Mesodermal cell (in vitro differentiated cells): ENCODE results near the gene NDOR1. TPM values are rescaled to one million over a fixed set of nuclear protein-coding genes. Genes with fewer than 3 reads are reported as not detected.
A peak's percentile ranks its signal among the peaks of the same experiment; 100 is the strongest.

Experiments used
- H3K27ac ChIP-seq: 2 replicates; pipeline ENCODE4 v1.7.0; 2013; ENCODE audit warnings: mild to moderate bottlenecking, low read depth, low read length, moderate library complexity; ENCODE audit not compliant: severe bottlenecking
- H3K36me3 ChIP-seq: 2 replicates; pipeline ENCODE4 v1.7.1; 2013; ENCODE audit warnings: mild to moderate bottlenecking, low read length, moderate library complexity; ENCODE audit not compliant: control insufficient read depth, insufficient read depth
- H3K4me1 ChIP-seq: one replicate; pipeline ENCODE4 v1.7.1; 2013; ENCODE audit warnings: mild to moderate bottlenecking, low read length; ENCODE audit not compliant: insufficient read depth, control insufficient read depth, poor library complexity, severe bottlenecking
- H3K4me3 ChIP-seq: 2 replicates; pipeline ENCODE4 v1.7.0; 2013; ENCODE audit warnings: low read length, control low read depth, mild to moderate bottlenecking; ENCODE audit not compliant: insufficient read depth, poor library complexity, severe bottlenecking; ENCODE audit errors: extremely low read depth
- H3K9me3 ChIP-seq: 2 replicates; pipeline ENCODE4 v1.7.1; 2013; ENCODE audit warnings: mild to moderate bottlenecking, low read length, moderate library complexity; ENCODE audit not compliant: control insufficient read depth
- whole genome bisulfite sequencing, 2 experiments: methylation state at CpG; one replicate each; pipeline ENCODE4 v1.1.5; 2013; ENCODE audit warnings: missing lambda C conversion rate in 2 of 2; ENCODE audit not compliant: insufficient coverage in 2 of 2; 5-methylcytosine and 5-hydroxymethylcytosine counted together
- polyA plus RNA-seq, 2 experiments: library from polyadenylated mRNA; stranded (reverse); fragments of 50-300 nt; gene quantifications; one replicate each; pipeline ENCODE4 v1.2.3, GENCODE V29; 2013

The NDOR1 gene
- 12.0 TPM for polyA plus RNA-seq (2013, experiment 1 of 2)
- polyA plus RNA-seq (2013, experiment 2 of 2): 11.6 TPM

DNA sequence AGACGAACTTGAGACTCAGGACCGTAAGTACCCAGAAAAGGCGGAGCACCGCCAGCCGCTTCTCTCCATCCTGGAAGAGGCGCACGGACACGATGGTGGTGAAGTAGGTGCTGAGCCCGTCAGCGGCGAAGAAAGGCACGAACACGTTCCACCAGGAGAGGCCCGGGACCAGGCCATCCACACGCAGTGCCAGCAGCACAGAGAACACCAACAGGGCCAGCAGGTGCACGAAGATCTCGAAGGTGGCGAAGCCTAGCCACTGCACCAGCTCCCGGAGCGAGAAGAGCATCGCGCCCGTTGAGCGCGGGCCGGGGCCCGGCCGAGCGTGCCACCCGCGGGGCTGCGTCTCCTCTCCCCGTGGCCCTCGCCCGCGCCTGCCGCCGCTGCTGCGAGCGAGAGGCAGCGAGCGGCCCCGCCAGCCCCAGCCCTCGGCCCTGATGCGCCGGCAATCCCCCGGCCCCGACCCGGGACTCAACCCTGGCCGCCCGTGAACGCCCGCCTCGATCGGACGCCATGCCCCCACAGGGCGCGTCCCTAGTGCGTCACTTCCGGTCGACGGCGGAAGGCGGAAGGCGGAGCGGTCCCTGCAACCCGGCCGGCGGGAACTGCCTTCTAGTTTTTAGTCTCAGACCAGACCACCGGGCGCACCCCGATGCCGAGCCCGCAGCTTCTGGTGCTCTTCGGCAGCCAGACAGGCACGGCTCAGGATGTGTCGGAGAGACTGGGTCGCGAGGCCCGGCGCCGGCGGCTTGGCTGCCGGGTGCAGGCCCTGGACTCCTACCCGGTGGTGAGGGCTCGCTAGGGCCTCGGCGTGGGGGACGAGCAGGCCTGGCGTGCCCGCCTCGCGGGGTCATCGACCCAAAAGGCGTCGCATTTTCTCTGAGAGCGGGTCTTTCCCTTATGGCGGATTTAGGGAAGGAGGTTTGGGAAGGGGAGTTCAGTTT, at the start of gene NDOR1, which contains the start of gene TMEM203:
Gene NDOR1 (plus strand): TSS at position 575 of the 944 bp plus-strand sequence. CDS start 78 bp downstream, at position 653.
Gene TMEM203 (minus strand): TSS at position 523 of the 944 bp plus-strand sequence. CDS start 234 bp downstream, at position 289.
- 1% methylated on average over 86 to 98 of the region's 98 CpGs for WGBS, 2 experiments
- H3K4me3 ChIP-seq: peak within 1 kb of the TSS; percentile 96
- H3K36me3 ChIP-seq: peaks cover 31% of the 10 kb centered on the region
- peak within 1 kb of the TSS; percentile 45 for H3K27ac ChIP-seq
- H3K9me3 ChIP-seq: no peaks in the 10 kb centered on the region
- H3K4me1 ChIP-seq: peaks cover 24% of the 10 kb centered on the region

DNA sequence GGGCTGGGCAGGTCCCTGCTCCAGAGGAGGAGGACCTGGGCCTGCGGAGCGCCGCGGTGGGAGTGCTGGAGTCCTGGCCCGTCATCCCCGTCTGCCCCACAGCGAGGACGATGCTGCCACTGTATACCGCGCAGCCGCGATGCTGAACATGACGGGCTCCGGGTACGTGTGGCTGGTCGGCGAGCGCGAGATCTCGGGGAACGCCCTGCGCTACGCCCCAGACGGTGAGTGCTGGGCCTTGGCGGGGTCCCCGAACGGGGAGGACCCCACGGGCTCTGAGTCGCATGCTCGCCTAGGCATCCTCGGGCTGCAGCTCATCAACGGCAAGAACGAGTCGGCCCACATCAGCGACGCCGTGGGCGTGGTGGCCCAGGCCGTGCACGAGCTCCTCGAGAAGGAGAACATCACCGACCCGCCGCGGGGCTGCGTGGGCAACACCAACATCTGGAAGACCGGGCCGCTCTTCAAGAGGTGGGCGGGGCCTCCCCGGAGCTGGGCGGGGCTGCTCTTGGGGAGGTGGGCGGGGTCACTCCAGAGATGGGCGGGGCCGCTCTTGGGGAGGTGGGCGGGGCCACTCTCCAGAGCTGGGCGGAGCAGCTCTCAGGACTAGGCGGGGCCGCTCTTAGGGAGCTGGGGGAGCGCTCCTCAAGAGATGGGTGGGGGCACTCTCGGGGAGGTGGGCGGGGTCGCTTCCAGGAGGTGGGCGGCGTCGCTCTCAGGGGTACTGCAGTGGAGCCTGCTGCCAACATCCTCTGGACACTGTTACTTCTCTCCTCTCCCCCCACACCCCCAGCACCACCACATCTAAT, 48.7 kb upstream of the NDOR1 start:
- WGBS, 2 experiments: 56 to 62% methylated on average over 36 to 63 of the region's 65 CpGs

GRCh38 chr9:137157618-137158415, 47.7 kb upstream of the NDOR1 start:
- Histone ChIP-seq H3K36me3 (no peaks in the 10 kb centered on the region), H3K4me3 (no peak overlapping the region), H3K27ac (no peak overlapping the region), H3K4me1 (no peaks in the 10 kb centered on the region), H3K9me3 (no peaks in the 10 kb centered on the region)
- 68 to 73% methylated on average over 14 to 15 of the region's 19 CpGs for WGBS, 2 experiments

More for the DNA sequence above, 48.7 kb upstream of the NDOR1 start:
- no peaks in the 10 kb centered on the region for H3K36me3 ChIP-seq
- no peaks in the 10 kb centered on the region for H3K9me3 ChIP-seq
- H3K4me3 ChIP-seq: no peak overlapping the region
- H3K27ac ChIP-seq: no peak overlapping the region
- H3K4me1 ChIP-seq: no peaks in the 10 kb centered on the region

DNA sequence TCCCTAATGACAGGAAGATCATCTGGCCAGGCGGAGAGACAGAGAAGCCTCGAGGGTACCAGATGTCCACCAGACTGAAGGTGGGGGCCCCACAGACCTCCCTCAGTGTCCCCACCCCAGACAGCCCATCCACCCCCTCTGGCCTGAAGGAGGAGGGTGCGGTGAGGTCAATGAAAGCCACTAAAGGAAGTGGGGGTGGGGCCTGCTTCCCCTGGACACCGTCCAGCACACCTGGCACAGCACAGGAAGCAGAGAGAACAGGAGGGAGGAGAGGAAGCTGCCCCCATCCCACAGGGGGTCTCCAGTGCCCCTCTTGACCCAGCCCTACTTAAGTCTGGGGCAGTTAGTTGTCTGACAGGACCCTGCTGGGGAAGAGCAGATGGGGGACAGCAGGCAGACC, 46.9 kb upstream of the NDOR1 start:
- Histone ChIP-seq H3K36me3 (no peaks in the 10 kb centered on the region), H3K4me1 (no peaks in the 10 kb centered on the region), H3K27ac (no peak overlapping the region), H3K9me3 (no peaks in the 10 kb centered on the region), H3K4me3 (no peak overlapping the region)
- 40 to 60% methylated on average over 1 of the region's 4 CpGs for WGBS, 2 experiments

DNA sequence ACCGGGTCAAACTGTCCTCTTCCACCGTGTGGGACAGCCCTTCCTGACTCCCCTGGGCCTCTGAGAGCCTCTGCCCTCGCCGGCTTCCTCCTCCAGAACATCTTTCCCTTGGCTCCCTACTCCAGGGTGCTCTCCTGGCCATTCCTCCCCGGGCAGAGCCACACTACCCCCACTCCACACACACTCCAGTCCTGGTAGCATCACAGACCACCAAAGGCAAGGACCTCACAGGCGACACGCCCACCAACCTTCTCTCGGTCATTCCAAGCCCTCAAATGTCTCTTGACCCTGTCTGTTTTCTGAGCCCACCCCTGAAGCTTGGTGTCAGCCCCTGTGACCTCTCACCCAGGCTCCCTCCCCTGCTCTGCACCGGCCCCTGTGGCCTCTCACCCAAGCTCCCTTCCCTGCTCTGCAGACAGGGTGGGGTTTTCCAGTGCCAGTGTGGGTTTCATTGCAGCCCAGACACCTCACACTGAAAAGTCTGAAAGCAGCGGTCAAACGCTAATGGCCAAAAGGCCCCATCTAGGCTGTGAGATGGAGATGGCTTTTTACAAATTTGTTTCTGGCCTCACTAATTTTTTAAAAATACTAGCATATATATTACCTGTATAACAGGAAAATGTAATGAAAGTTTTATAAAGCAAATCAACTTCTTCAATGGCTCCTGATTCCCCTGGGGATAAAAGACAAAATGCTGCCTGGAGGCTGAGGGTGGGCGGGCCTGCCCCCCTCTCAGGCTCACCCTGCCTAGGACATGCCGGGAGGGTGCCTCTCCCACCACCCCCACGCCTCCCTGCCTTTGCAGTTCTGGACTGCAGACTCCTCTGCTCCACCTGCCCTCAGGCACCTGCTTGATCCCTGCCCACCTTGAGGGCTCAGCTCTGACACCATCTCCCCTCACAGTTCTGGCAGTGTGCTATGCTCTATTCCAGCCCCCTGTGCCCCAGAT, 46.1 kb upstream of the NDOR1 start:
- Histone ChIP-seq H3K9me3 (no peaks in the 10 kb centered on the region), H3K4me3 (no peak overlapping the region), H3K4me1 (no peaks in the 10 kb centered on the region), H3K36me3 (no peaks in the 10 kb centered on the region), H3K27ac (no peak overlapping the region)
- 38 to 46% methylated on average over 9 to 11 of the region's 14 CpGs for WGBS, 2 experiments

DNA sequence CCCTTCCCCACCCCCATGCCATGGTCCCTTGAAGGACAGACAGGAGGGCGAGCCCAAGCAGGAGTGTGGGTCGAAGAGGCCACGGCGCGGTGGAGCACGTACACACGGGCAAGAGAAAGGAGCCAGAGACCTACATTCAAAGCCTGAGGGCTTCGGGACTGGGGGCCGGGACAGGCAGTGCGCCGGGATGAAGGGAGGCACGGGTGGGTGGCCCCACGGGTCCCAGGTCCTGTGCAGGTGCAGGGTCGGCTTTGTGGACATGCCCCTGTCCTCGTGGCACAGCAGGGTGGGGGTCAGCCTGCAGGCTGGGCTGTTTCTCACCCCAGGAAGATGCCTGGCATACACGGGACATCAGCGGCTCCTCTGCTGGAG, 45.5 kb upstream of the NDOR1 start:
- Histone ChIP-seq H3K9me3 (no peaks in the 10 kb centered on the region), H3K36me3 (no peaks in the 10 kb centered on the region), H3K4me3 (no peak overlapping the region), H3K4me1 (no peaks in the 10 kb centered on the region), H3K27ac (no peak overlapping the region)
- WGBS, 2 experiments: 69 to 72% methylated on average over 14 to 15 of the region's 17 CpGs

DNA sequence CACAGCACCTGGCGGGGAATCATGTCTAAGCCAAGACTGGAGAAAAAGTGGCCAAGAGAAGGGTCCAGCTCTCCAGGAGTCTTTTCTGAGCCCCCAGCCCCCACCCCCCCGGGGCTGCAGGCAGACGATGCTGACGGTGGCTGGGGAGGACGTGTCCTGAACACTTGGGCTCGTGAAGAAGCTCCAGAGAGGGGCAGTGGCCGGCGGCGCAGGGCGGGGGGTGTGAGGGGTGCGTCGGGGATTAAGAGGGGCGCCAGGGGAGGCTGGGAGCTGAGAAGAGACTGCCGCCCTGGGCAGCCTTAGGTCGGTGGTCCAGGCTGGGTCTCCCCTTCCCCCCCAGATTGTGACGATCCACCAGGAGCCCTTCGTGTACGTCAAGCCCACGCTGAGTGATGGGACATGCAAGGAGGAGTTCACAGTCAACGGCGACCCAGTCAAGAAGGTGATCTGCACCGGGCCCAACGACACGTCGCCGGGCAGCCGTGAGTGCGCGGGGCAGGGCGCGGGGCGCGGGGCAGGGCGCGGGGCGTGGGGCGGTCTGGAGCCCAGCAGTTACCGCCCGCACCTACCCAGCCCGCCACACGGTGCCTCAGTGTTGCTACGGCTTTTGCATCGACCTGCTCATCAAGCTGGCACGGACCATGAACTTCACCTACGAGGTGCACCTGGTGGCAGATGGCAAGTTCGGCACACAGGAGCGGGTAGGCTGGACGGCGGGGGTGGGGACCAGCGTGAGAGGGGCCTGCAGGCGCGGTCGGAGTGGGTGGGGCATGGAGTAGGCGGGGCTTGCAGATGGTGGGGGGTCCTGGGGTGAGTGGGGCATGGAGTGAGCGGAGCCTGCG, 44.6 kb upstream of the NDOR1 start:
- H3K9me3 ChIP-seq: no peaks in the 10 kb centered on the region
- H3K36me3 ChIP-seq: no peaks in the 10 kb centered on the region
- 58 to 61% methylated on average over 39 to 52 of the region's 56 CpGs for WGBS, 2 experiments
- H3K4me3 ChIP-seq: no peak overlapping the region
- no peaks in the 10 kb centered on the region for H3K4me1 ChIP-seq
- H3K27ac ChIP-seq: no peak overlapping the region

GRCh38 chr9:137161558-137162486, 43.7 kb upstream of the NDOR1 start:
- Histone ChIP-seq H3K27ac (no peak overlapping the region), H3K36me3 (no peaks in the 10 kb centered on the region), H3K9me3 (no peaks in the 10 kb centered on the region), H3K4me3 (no peak overlapping the region), H3K4me1 (no peaks in the 10 kb centered on the region)
- 24% methylated on average over 38 to 55 of the region's 71 CpGs for WGBS, 2 experiments
